HCT116 (cell line): ENCODE data around the gene RCOR1. TPM values are rescaled to one million over a fixed set of nuclear protein-coding genes. Genes with fewer than 3 reads are reported as not detected.

Experiments used
- ATAC-seq: fragments of 200-7000 bp; cut with Tn5 transposase; 2 replicates; pipeline ENCODE4 v1.9.1; 2020; ENCODE audit warnings: mild to moderate bottlenecking, moderate library complexity
- BruUV-seq: library from RNA; stranded (reverse); fragments of 400-500 nt; replicated peaks from 2 replicates; lab custom pipeline; 2021; lab: Mats Ljungman, UMichigan
- CTCF ChIA-PET: fragments of 300-600 bp; sonication (Branson Sonifier 250); formaldehyde crosslinking; loops from one replicate; lab custom pipeline; 2021; ENCODE audit warnings: antibody characterized with exemption; lab: Charles Lee
- POLR2A ChIA-PET: fragments of 300-600, 350-600 bp; sonication (Branson Sonifier 250); formaldehyde crosslinking; loops from one replicate; lab custom pipeline; 2021; ENCODE audit warnings: antibody characterized with exemption; lab: Charles Lee
- RAD21 ChIA-PET, 2 experiments: fragments of 300-600 bp; sonication (Branson Sonifier 250); formaldehyde crosslinking; loops; one replicate each; lab custom pipeline; 2023; ENCODE audit warnings: low total read pairs in 2 of 2; ENCODE audit not compliant: uncharacterized antibody in 2 of 2, unreplicated experiment in 2 of 2, low non-redundant PET in 1 of 2; lab: Charles Lee
- DNase-seq: peaks from one replicate; pipeline ENCODE4 v3.0.0-alpha.2; 2010; ENCODE audit warnings: low read depth, low spot score
- H2AFZ ChIP-seq: fragments of 200-600 bp; shearing (Covaris generic), sonication (generic); 2 replicates; pipeline ENCODE4 v1.6.1; 2017; ENCODE audit warnings: low read depth, mixed run types, mixed read lengths, antibody characterized with exemption, low read length; ENCODE audit not compliant: poor library complexity, severe bottlenecking
- H3K27ac ChIP-seq: 2 replicates; pipeline ENCODE4 v1.5.1; 2012; ENCODE audit warnings: low read depth, low read length
- H3K27me3 ChIP-seq: fragments of 200-600 bp; sonication (generic); 2 replicates; pipeline ENCODE4 v1.6.1; 2016; ENCODE audit warnings: mixed run types, low read length, mixed read lengths; ENCODE audit not compliant: insufficient read depth
- H3K36me3 ChIP-seq, 2 experiments: fragments of 200-500 bp in 1 of 2; fragments of 200-600 bp in 1 of 2; sonication (Bioruptor generic) in 1 of 2; sonication (generic) in 1 of 2; 2 replicates each; pipeline versions ENCODE4 v1.5.1 to v1.6.1; 2014 to 2016; ENCODE audit warnings: low read length in 2 of 2, inconsistent platforms in 1 of 2, mixed read lengths in 1 of 2, mixed run types in 1 of 2; ENCODE audit not compliant: insufficient read depth in 2 of 2, control insufficient read depth in 1 of 2
- H3K4me1 ChIP-seq, 2 experiments: fragments of 200-600 bp in 1 of 2; sonication (generic) in 1 of 2; 2 replicates each; pipeline versions ENCODE4 v1.5.1 to v1.6.1; 2012 to 2017; ENCODE audit warnings: low read length in 2 of 2, inconsistent platforms in 1 of 2, mild to moderate bottlenecking in 1 of 2, mixed read lengths in 1 of 2, mixed run types in 1 of 2, moderate library complexity in 1 of 2; ENCODE audit not compliant: insufficient read depth in 2 of 2, control insufficient read depth in 1 of 2
- H3K4me2 ChIP-seq: fragments of 200-600 bp; sonication (generic); 2 replicates; pipeline ENCODE4 v1.6.1; 2017; ENCODE audit warnings: mixed run types, low read length, mixed read lengths
- H3K4me3 ChIP-seq, 2 experiments: fragments of 200-600 bp in 1 of 2; sonication (generic) in 1 of 2; replicated peaks in 1 of 2; 2 replicates each; pipeline ENCODE4 v1.5.1; 2011 to 2016; ENCODE audit warnings: low read length in 2 of 2, control low read depth in 1 of 2, low read depth in 1 of 2, mild to moderate bottlenecking in 1 of 2, mixed read lengths in 1 of 2, mixed run types in 1 of 2
- H3K79me2 ChIP-seq: fragments of 200-600 bp; sonication (generic); 2 replicates; pipeline ENCODE4 v1.6.1; 2017; ENCODE audit warnings: mild to moderate bottlenecking, mixed run types, low read length, moderate library complexity, mixed read lengths; ENCODE audit not compliant: insufficient read depth
- H3K9ac ChIP-seq: fragments of 200-600 bp; sonication (generic); 2 replicates; pipeline ENCODE4 v1.6.1; 2016; ENCODE audit warnings: low read length, mixed read lengths
- H3K9me2 ChIP-seq: fragments of 200-600 bp; sonication (generic), shearing (Covaris generic); 2 replicates; pipeline ENCODE4 v1.6.1; 2017; ENCODE audit warnings: mixed run types, mild to moderate bottlenecking, moderate library complexity; ENCODE audit not compliant: insufficient read depth
- H3K9me3 ChIP-seq, 2 experiments: fragments of 200-500 bp in 1 of 2; fragments of 200-600 bp in 1 of 2; sonication (Bioruptor generic) in 1 of 2; sonication (generic) in 1 of 2; 2 replicates each; pipeline ENCODE4 v1.6.1; 2014 to 2017; ENCODE audit warnings: low read length in 2 of 2, mixed read lengths in 2 of 2, inconsistent platforms in 1 of 2, low read depth in 1 of 2, mild to moderate bottlenecking in 1 of 2, mixed run types in 1 of 2, moderate library complexity in 1 of 2; ENCODE audit not compliant: control insufficient read depth in 1 of 2, insufficient read depth in 1 of 2
- H4K20me1 ChIP-seq: fragments of 200-600 bp; sonication (generic), shearing (Covaris generic); 2 replicates; pipeline ENCODE4 v1.6.1; 2017; ENCODE audit warnings: mixed run types, mild to moderate bottlenecking, moderate library complexity; ENCODE audit not compliant: insufficient read depth
- CBX3 ChIP-seq: IDR thresholded peaks from 2 replicates; pipeline ENCODE4 v1.6.1; 2012; ENCODE audit warnings: low read depth
- CEBPB ChIP-seq: IDR thresholded peaks from 2 replicates; pipeline ENCODE4 v1.6.1; 2012; ENCODE audit warnings: low read depth
- CTCF ChIP-seq, 3 experiments: fragments of 200-600 bp in 1 of 3; sonication (generic) in 1 of 3; IDR thresholded peaks in 2 of 3; conservative IDR thresholded peaks in 1 of 3; 2 replicates each; pipeline ENCODE4 v1.5.1; 2012 to 2017; ENCODE audit warnings: low read depth in 2 of 3, low read length in 2 of 3, antibody characterized with exemption in 1 of 3, borderline replicate concordance in 1 of 3, control low read depth in 1 of 3, mild to moderate bottlenecking in 1 of 3, mixed read lengths in 1 of 3, mixed run types in 1 of 3, moderate library complexity in 1 of 3; ENCODE audit not compliant: insufficient read depth in 1 of 3
- EGR1 ChIP-seq: IDR thresholded peaks from 2 replicates; pipeline ENCODE4 v1.6.1; 2012; ENCODE audit warnings: low read depth
- ELF1 ChIP-seq: IDR thresholded peaks from 2 replicates; pipeline ENCODE4 v1.6.1; 2012; ENCODE audit warnings: low read depth, borderline replicate concordance
- EZH2 ChIP-seq: fragments of 200-600 bp; sonication (generic); IDR thresholded peaks from 2 replicates; pipeline ENCODE4 v1.6.1; 2017; ENCODE audit warnings: antibody characterized with exemption, mixed run types
- EZH2phosphoT487 ChIP-seq: fragments of 200-600 bp; IDR thresholded peaks from 2 replicates; pipeline ENCODE4 v1.6.1; 2018; ENCODE audit warnings: antibody characterized with exemption, borderline replicate concordance
- FOSL1 ChIP-seq: IDR thresholded peaks from 2 replicates; pipeline ENCODE4 v1.6.1; 2012; ENCODE audit warnings: low read depth
- JUND ChIP-seq: IDR thresholded peaks from 2 replicates; pipeline ENCODE4 v1.6.1; 2012
- POLR2AphosphoS5 ChIP-seq: IDR thresholded peaks from 2 replicates; pipeline ENCODE4 v1.6.1; 2011; ENCODE audit warnings: mild to moderate bottlenecking, low read depth, low read length, moderate library complexity
- RAD21 ChIP-seq: IDR thresholded peaks from 2 replicates; pipeline ENCODE4 v1.6.1; 2012; ENCODE audit warnings: low read depth, mild to moderate bottlenecking
- SIN3A ChIP-seq: IDR thresholded peaks from 2 replicates; pipeline ENCODE4 v1.6.1; 2012; ENCODE audit warnings: low read depth
- SP1 ChIP-seq: IDR thresholded peaks from 2 replicates; pipeline ENCODE4 v1.6.1; 2012; ENCODE audit warnings: low read depth
- SRF ChIP-seq: IDR thresholded peaks from 2 replicates; pipeline ENCODE4 v1.6.1; 2012; ENCODE audit warnings: low read depth
- TCF7L2 ChIP-seq: IDR thresholded peaks from 2 replicates; pipeline ENCODE4 v1.7.0; 2011; ENCODE audit warnings: borderline replicate concordance, inconsistent platforms; ENCODE audit not compliant: insufficient read depth, insufficient read length; ENCODE audit errors: extremely low read depth
- ZBTB33 ChIP-seq: IDR thresholded peaks from 2 replicates; pipeline ENCODE4 v1.6.1; 2011; ENCODE audit warnings: mild to moderate bottlenecking, low read length, moderate library complexity; ENCODE audit not compliant: insufficient replicate concordance; ENCODE audit errors: extremely low read depth
- ZFX ChIP-seq: fragments of 450-650 bp; IDR thresholded peaks from 2 replicates; pipeline ENCODE4 v1.6.1; 2017
- ZNF274 ChIP-seq: fragments of 200-500 bp; sonication (Bioruptor generic); IDR thresholded peaks from 2 replicates; pipeline ENCODE4 v1.6.1; 2014; ENCODE audit warnings: mild to moderate bottlenecking, low read depth, low read length, inconsistent platforms
- intact Hi-C: fragments of 100-400 bp; cut with micrococcal nuclease; formaldehyde crosslinking; loops from 2 replicates; pipeline ENCODE4 v1.10.0; 2022
- total RNA-seq: library from RNA; stranded (reverse); gene quantifications from one replicate; pipeline ENCODE4 v1.2.1, GENCODE V29; 2021; ENCODE audit not compliant: unreplicated experiment
- TF ChIP-seq, protein P1 (sequence below): IDR thresholded peaks from 2 replicates; pipeline ENCODE4 v1.6.1; 2012

RCOR1 gene
- total RNA-seq, 1 experiment from 2014 or later: 30.7 TPM

GRCh38 chr14:102774391-102775153, 182.1 kb downstream of the RCOR1 start:
- peaks cover 17% of the 10 kb centered on the region for H3K79me2 ChIP-seq
- ChIA-PET CTCF (interaction anchor here (0.6 to 0.9 kb wide), 3 partner anchors 10 to 321 kb away, joined by 3 read pairs; no protein-coding TSS in a partner anchor), RAD21 (interaction anchor here in 1 of 2 experiments (0.7 kb wide), 1 partner anchor 46 kb away, joined by 5 read pairs; no protein-coding TSS in a partner anchor), POLR2A (no interaction called here)
- H3K9ac ChIP-seq: no peak overlapping the region
- BruUV-seq: no TSS peak
- H4K20me1 ChIP-seq: no peaks in the 10 kb centered on the region
- H2AFZ ChIP-seq: peak overlapping the region; percentile 52
- no peak for DNase-seq
- no peaks in the 10 kb centered on the region for H3K9me2 ChIP-seq
- H3K27ac ChIP-seq: no peak overlapping the region
- H3K4me2 ChIP-seq: no peak overlapping the region
- intact Hi-C loops: loop anchor here (1.0 to 10.0 kb wide), 2 partner anchors 144 to 250 kb away; no protein-coding TSS in a partner anchor
- ATAC-seq: peak; percentile 60
- H3K4me1 ChIP-seq: peaks cover 17 to 38% of the 10 kb centered on the region in 2 experiments
- peak; percentile 91 for TF ChIP-seq TCF7L2
- TF ChIP-seq EGR1: no peak
- TF ChIP-seq ZNF274: no peak
- TF ChIP-seq RAD21: peak; percentile 76
- TF ChIP-seq ZFX: no peak
- TF ChIP-seq SRF: no peak
- TF ChIP-seq JUND: no peak
- TF ChIP-seq EZH2phosphoT487: no peak
- TF ChIP-seq ELF1: no peak
- no peak for TF ChIP-seq POLR2AphosphoS5
- TF ChIP-seq FOSL1: no peak
- no peak for TF ChIP-seq CBX3
- no peak for TF ChIP-seq CEBPB
- TF ChIP-seq, protein P1, sequence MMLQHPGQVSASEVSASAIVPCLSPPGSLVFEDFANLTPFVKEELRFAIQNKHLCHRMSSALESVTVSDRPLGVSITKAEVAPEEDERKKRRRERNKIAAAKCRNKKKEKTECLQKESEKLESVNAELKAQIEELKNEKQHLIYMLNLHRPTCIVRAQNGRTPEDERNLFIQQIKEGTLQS: no peak
- no peak for TF ChIP-seq SP1
- TF ChIP-seq EZH2: no peak
- peak; percentile 64 to 81 (median 66) for TF ChIP-seq CTCF (IDR thresholded peaks at IDR 0.05 in 2 of 3, conservative IDR thresholded peaks at IDR 0.05 in 1 of 3; ENCODE audit: borderline replicate concordance in 1 of 3, insufficient read depth in 1 of 3, low read depth in 2 of 3, low read length in 2 of 3)
- no peak for TF ChIP-seq SIN3A
- TF ChIP-seq ZBTB33: no peak
- no peaks in the 10 kb centered on the region for H3K27me3 ChIP-seq
- H3K4me3 ChIP-seq: no peak overlapping the region
- H3K9me3 ChIP-seq: no peaks in the 10 kb centered on the region
- no peaks in the 10 kb centered on the region for H3K36me3 ChIP-seq
